C4-2B (cell line): ENCODE data around the gene PACRG.

Experiments used
- ZFX ChIP-seq: fragments of 450-650 bp; IDR thresholded peaks from 2 replicates; pipeline ENCODE4 v1.6.1; 2017
- TF ChIP-seq, protein P1 (sequence below): fragments of 450-650 bp; conservative IDR thresholded peaks from 2 replicates; pipeline ENCODE4 v1.5.1; 2017; ENCODE audit warnings: mild to moderate bottlenecking

DNA sequence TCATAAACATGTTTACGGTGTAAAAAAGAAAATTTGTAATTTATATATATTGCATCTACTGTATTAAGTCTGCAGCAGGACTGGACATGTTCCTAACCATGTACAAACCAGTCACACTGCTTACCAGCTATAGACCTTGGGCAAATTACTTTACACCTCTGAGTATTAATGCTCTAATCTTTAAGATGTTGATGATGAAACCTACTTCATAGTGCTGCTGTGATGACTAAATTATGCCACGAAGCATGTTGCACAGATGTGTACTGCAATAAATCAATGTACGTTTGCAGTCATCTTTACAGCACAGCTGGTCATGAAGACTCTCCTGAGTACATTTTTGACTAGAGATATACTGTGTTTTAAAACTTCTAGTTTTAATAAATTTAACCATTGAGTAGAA is 42.8 kb upstream of the PACRG start:
- TF ChIP-seq, protein P1, sequence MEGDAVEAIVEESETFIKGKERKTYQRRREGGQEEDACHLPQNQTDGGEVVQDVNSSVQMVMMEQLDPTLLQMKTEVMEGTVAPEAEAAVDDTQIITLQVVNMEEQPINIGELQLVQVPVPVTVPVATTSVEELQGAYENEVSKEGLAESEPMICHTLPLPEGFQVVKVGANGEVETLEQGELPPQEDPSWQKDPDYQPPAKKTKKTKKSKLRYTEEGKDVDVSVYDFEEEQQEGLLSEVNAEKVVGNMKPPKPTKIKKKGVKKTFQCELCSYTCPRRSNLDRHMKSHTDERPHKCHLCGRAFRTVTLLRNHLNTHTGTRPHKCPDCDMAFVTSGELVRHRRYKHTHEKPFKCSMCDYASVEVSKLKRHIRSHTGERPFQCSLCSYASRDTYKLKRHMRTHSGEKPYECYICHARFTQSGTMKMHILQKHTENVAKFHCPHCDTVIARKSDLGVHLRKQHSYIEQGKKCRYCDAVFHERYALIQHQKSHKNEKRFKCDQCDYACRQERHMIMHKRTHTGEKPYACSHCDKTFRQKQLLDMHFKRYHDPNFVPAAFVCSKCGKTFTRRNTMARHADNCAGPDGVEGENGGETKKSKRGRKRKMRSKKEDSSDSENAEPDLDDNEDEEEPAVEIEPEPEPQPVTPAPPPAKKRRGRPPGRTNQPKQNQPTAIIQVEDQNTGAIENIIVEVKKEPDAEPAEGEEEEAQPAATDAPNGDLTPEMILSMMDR: no peak
- TF ChIP-seq ZFX: no peak
